Measurements from ENCODE around the gene NUDT21.

GRCh38 chr16:56436258-56436657 lies 14.9 kb downstream of the NUDT21 start:
- TF ChIP-seq POLR2A (IDR thresholded peaks at IDR 0.05; ENCODE audit: low read depth, low read length), result no peak
- no peak for TF ChIP-seq CTCF (IDR thresholded peaks at IDR 0.05 in 2 of 3, conservative IDR thresholded peaks at IDR 0.05 in 1 of 3; ENCODE audit: control insufficient read depth in 2 of 3, extremely low read depth in 1 of 3, insufficient read depth in 1 of 3, low read depth in 3 of 3, low read length in 3 of 3)
- TF ChIP-seq POLR2AphosphoS5 (IDR thresholded peaks at IDR 0.05; ENCODE audit: low read length), result no peak
- no peak for TF ChIP-seq GABPA (IDR thresholded peaks at IDR 0.05; ENCODE audit: low read depth)
- TF ChIP-seq SUPT20H (IDR thresholded peaks at IDR 0.05; ENCODE audit: borderline replicate concordance, control insufficient read depth, low read depth, low read length), result no peak
- no peak for TF ChIP-seq SREBF1 (IDR thresholded peaks at IDR 0.05; ENCODE audit: low read length)
- TF ChIP-seq BACH1 (IDR thresholded peaks at IDR 0.05; ENCODE audit: borderline replicate concordance), result no peak
- no peak for TF ChIP-seq NR2C1 (IDR thresholded peaks at IDR 0.05)

Data from GM12878 (cell line).